HCT116 (cell line): Measurements from ENCODE around the gene PSMG3.

Source experiments
- EZH2 ChIP-seq: fragments of 200-600 bp; sonication (generic); IDR thresholded peaks from 2 replicates; pipeline ENCODE4 v1.6.1; 2017; ENCODE audit warnings: antibody characterized with exemption, mixed run types
- POLR2A ChIP-seq: IDR thresholded peaks from 2 replicates; pipeline ENCODE4 v1.7.0; 2011; ENCODE audit warnings: borderline replicate concordance; ENCODE audit not compliant: insufficient read depth, insufficient read length; ENCODE audit errors: extremely low read depth
- POLR2AphosphoS5 ChIP-seq: IDR thresholded peaks from 2 replicates; pipeline ENCODE4 v1.6.1; 2011; ENCODE audit warnings: mild to moderate bottlenecking, low read depth, low read length, moderate library complexity
- ZNF274 ChIP-seq: fragments of 200-500 bp; sonication (Bioruptor generic); IDR thresholded peaks from 2 replicates; pipeline ENCODE4 v1.6.1; 2014; ENCODE audit warnings: mild to moderate bottlenecking, low read depth, low read length, inconsistent platforms
- TF ChIP-seq, protein P1 (sequence below), 3 experiments: fragments of 200-600 bp in 1 of 3; sonication (generic) in 1 of 3; IDR thresholded peaks in 2 of 3; conservative IDR thresholded peaks in 1 of 3; 2 replicates each; pipeline ENCODE4 v1.5.1; 2012 to 2017; ENCODE audit warnings: low read depth in 2 of 3, low read length in 2 of 3, antibody characterized with exemption in 1 of 3, borderline replicate concordance in 1 of 3, control low read depth in 1 of 3, mild to moderate bottlenecking in 1 of 3, mixed read lengths in 1 of 3, mixed run types in 1 of 3, moderate library complexity in 1 of 3; ENCODE audit not compliant: insufficient read depth in 1 of 3

DNA sequence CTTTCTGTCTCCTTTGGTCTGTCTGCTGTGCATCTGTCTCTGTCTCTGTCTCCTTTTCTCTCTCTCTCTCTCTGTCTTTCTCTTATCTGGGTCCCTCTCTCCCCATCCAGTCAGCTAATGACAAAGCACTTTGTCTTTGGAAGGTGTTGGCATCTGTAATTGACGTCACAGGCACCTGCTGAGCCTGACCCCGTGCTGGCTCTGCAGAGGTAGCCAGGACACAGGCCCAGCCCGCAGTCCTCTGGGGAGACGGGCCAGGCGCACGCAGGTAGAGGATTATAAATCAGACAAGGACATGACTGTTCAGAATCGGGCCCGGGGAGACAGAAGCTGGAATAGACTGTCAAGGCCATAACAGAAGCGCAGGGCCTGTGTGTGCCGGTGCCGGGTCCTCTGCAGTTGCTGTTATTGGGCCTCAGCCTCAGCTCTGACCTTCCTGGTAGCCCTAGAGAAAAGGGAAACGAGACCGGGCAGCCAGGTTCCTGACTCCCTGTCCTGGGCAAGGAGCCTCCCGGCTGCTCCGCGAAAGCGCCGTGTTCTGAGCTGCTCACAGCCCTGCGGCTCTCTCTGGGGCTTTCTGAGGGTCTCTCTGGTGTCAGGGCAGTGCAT, 10.7 kb upstream of the PSMG3 start:
- TF ChIP-seq, protein P1, sequence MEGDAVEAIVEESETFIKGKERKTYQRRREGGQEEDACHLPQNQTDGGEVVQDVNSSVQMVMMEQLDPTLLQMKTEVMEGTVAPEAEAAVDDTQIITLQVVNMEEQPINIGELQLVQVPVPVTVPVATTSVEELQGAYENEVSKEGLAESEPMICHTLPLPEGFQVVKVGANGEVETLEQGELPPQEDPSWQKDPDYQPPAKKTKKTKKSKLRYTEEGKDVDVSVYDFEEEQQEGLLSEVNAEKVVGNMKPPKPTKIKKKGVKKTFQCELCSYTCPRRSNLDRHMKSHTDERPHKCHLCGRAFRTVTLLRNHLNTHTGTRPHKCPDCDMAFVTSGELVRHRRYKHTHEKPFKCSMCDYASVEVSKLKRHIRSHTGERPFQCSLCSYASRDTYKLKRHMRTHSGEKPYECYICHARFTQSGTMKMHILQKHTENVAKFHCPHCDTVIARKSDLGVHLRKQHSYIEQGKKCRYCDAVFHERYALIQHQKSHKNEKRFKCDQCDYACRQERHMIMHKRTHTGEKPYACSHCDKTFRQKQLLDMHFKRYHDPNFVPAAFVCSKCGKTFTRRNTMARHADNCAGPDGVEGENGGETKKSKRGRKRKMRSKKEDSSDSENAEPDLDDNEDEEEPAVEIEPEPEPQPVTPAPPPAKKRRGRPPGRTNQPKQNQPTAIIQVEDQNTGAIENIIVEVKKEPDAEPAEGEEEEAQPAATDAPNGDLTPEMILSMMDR (IDR thresholded peaks at IDR 0.05 in 2 of 3, conservative IDR thresholded peaks at IDR 0.05 in 1 of 3; ENCODE audit: borderline replicate concordance in 1 of 3, insufficient read depth in 1 of 3, low read depth in 2 of 3, low read length in 2 of 3) = no peak
- TF ChIP-seq ZNF274 (no peak), POLR2A (no peak), POLR2AphosphoS5 (no peak), EZH2 (no peak)
